Measurements from ENCODE around the gene ZMIZ1.
A peak's percentile ranks its signal among the peaks of the same experiment; 100 is the strongest.

Gene ZMIZ1

GRCh38 chr10:79084012-79084971, 15.5 kb downstream of the ZMIZ1 start:
- peak; percentile 89 for DNase-seq

- DNase-seq = no peak
Measured at GRCh38 chr10:79084972-79085597, 16.3 kb downstream of the ZMIZ1 start.

GRCh38 chr10:79086822-79087221, 18.1 kb downstream of the ZMIZ1 start:
- no peak for DNase-seq

DNA sequence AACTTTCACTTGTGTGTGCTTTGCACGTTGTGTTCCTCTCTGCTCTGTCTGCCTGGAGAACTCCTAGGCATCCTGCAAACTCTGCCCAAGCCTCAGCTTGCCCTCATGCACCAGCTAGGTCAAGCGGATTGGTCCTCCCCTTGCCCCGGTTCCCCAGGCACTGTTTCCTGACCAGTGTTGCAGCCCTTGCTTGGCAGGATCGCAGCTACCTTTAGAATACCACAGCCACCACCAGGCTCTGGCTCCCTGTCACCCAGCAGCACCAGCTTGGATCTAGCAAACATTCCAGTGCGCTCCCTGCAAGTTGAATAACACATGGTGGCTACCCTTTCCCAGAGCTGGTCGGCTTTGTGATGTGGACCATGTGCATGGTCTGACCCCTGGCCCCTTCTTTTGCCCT, 19.0 kb downstream of the ZMIZ1 start:
- no peak for DNase-seq

DNA sequence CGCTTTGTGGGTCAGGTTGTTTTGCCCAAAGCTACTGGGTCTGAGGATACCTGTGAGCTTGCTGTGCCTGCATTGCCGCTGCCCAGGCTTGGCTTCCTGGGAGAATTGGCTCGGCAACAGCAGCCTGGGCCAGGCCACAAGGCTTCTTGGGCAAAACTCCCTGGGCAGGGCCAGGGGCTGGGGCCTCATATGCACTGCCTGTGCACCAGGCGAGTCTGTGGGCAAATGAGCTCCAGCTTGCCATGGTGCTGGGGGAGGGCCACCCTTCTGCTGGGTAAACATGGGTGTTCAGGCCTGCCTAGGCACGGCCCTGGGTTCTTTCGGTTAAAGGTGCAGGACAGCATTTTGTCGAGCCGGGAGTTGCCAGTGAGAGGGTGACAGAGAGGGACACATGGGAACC, 19.4 kb downstream of the ZMIZ1 start:
- no peak for DNase-seq

DNA sequence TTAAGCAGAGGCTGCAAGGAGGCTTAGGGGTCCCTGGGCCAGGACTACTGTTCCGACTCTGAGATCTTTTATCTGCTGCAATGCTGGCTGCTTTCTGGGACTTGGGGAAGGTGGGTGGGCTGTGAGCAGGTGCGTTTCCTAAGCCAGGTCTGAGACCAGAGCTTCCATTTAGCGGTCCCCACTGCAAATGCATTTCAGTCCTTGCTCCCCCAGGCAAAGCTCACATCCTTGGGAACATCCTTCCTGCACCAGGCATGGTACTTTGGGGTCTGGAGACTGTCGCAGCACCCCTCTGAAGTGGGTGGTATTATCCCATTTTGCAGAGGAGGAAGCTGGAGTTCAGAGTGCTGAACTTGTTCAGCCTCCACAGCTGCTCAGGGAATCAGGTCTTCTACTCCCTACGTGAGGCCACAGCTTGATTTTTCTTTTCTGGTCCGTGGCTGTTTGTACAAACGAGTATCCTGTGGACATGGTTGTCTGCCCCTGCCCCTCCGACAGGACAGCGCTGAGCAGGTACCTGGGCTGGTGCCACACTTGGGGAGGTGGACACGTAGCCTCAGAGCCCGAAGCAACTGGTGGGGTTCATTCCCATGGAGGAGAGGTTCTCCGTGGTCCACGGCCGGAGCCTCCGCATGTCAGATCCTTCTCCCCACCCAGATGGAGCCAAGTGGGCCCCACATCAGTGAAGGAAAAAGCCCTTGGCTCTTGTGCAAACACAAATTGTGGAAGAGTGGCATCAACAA, 20.0 kb downstream of the ZMIZ1 start:
- DNase-seq = no peak

DNA sequence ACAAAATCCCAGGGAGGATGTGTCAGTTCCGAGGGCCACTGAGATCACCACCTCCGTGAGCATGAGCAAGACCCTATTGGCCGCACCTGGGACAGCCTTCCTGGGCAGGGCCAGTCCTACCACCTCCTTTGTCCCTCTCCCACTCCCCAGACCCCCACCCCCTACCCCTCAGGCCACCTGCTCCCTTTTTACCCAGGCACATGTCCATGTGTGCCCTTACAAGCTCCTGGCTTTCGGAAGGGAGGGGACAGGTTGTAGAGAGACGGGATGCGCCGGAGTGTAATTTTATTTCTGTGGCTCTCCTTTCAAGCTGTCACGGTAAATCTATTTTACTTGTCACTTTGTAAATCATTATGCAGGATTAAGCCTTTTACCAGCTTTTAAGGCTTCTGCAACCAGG, 20.9 kb downstream of the ZMIZ1 start:
- no peak for DNase-seq

GRCh38 chr10:79090134-79090803, 21.5 kb downstream of the ZMIZ1 start:
- DNase-seq = no peak

DNA sequence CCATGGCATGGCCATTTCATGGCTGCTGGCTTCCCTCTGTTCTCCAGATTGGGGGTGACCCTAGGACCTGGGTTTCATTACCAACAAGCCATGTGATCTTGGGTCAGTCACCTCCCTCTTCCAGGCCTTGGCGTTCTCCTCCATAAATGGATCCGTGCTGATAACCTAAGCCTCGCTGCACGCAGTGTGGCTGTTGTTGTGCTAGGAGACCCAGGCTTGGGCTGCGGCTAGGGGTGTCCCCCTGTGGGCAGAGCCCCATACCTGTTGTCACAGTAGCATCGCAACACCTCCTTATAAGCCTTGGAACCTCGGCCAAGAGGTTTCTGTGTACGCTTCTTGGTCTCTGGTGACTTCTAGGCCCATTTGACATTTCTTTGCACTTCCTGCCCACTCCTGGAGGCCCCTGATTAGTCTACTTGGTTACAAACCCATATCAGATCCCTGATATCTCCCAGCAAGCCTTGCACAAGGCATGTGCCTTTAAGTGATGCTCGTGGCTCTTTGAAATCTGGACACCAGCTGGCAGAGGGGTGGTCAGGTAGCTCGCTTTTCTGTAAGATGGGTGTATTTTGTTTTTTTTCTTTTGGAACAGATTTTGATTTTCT, 23.6 kb downstream of the ZMIZ1 start:
- no peak for DNase-seq

DNA sequence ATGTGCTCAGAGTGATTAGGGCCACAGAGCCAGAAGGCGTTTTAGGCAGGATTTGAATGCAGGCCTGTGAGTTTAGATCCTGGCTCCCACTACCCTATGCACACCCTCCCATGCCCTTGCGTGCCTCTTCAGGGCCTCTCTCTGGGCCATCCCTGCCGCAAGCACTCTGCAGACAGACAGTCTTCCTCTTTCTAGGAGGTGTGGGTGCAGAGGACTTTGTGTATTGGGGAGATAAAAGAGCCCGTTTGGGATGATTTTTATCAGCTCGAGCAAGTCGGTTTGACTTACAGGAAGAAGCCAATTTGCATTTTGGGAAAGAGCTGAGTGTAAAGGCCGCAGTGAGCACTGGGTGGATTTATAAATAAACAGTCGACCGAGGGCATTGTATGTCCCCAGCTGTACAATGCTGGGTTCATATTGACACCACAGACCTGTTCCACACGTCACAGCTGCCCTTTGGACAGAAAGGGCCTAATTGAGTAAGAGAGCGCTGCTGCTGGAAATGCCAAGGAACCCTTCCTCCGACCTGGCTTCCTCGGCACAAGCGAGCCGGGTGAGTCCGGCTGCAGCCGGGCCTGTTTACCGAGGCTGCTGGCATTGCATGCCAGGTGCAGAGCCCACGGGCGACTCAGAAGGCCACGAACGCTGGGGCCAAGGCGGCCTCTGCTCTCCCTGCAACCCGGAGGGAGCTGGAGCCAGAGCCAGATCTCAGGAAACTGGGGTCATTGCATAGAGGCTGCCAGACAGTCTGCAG, 25.1 kb downstream of the ZMIZ1 start:
- no peak for DNase-seq

- DNase-seq = no peak
Measured at GRCh38 chr10:79094412-79095175, 25.8 kb downstream of the ZMIZ1 start.

GRCh38 chr10:79095316-79095715, 26.6 kb downstream of the ZMIZ1 start:
- DNase-seq = no peak

- no peak for DNase-seq
Measured at GRCh38 chr10:79096514-79096913, 27.7 kb downstream of the ZMIZ1 start.

GRCh38 chr10:79097021-79097872, 28.5 kb downstream of the ZMIZ1 start:
- DNase-seq = no peak

DNA sequence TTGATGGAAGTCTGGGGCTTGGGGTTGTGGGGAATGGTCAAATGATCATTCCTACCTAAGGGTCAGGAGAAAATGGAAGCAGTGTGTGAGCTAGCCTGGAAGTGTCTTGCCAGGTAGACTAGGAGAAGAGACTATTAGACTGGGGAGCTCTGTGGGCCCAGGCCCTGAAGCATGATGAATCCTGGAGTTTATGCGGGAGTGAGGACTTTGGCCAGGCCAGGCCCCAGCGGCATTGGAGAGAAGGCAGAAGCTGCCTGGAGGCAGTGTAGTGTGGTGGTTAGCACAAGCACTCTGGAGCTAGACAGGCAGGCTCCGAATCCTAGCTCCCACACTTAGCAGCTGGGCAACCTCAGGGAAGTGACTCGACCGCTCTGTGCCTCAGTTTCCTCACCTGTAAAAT, 29.3 kb downstream of the ZMIZ1 start:
- DNase-seq = no peak

DNA sequence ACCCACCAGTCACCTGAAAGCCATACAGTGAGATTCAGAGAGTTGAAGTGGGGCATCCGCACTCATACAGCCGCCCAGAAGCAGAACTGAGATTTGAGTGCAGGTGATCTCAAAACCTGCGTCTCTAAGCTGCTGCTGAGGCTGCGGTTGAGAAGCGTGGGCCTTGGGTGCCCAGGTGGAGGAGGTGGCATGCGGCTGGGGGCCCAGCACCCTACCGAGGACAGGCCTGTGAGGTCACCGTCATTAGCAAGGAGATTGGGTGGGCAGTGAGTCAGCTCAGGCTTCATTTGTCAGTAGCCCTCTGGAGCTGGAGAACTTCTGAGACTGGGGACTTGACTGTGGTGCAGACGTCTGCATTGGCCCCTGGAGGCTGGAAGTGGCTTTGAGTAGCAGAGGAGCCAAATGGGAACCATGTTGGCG, 29.8 kb downstream of the ZMIZ1 start:
- peak; percentile 63 for DNase-seq

DNA sequence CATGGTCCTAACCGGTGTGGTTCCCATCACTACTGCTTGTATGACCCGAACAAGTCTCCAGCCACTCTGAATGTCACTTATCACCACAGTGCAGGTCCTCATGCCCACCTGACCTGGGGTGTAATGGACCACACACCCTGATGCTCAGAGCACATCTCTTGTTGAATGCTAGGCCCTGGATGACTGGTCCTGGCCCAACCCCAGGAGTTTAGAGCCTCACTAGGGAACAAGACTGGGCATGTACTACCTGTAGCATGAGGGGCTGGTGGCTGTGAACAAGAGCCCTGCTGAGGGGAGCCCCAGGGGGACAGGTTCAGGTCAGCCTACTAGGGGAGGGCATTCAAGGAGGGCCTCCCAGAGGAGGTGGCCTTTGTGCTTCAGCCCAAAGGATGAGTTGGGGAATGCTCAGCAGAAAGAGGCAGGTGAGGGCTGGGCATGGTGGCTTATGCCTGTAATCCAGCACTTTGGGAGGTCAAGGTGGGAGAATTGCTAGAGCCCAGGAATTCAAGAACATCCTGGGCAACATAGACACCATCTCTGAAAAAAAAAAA, 31.2 kb downstream of the ZMIZ1 start:
- no peak for DNase-seq

- no peak for DNase-seq
Measured at GRCh38 chr10:79100771-79101170, 32.0 kb downstream of the ZMIZ1 start.

All from fibroblast of skin of scalp (primary cell).